ENCODE data around the gene TSC22D2. TPM values are rescaled to one million over a fixed set of nuclear protein-coding genes. Genes with fewer than 3 reads are reported as not detected.
A peak's percentile ranks its signal among the peaks of the same experiment; 100 is the strongest.

TSC22D2 gene
- total RNA-seq, 4 donors from 2014 or later, result 12.5 to 15.9 (median 14.6) TPM

- H3K36me3 ChIP-seq, result no peaks in the 10 kb centered on the region
- 86 to 93% methylated on average over 2 of the region's 2 CpGs for WGBS, 2 donors
- no peak overlapping the region for H3K27ac ChIP-seq
- H3K27me3 ChIP-seq, result no peaks in the 10 kb centered on the region
- no peaks in the 10 kb centered on the region for H3K9me3 ChIP-seq
- H3K4me3 ChIP-seq, result no peak overlapping the region
- TF ChIP-seq CTCF (IDR thresholded peaks at IDR 0.05), result no peak
- no peak for TF ChIP-seq EP300 (IDR thresholded peaks at IDR 0.05)
- no peak for TF ChIP-seq POLR2A (IDR thresholded peaks at IDR 0.05)
- H3K4me1 ChIP-seq, result peaks cover 0 to 4% (median 0%) of the 10 kb centered on the region in 4 donors
- DNase-seq (ENCODE audit: low spot score in 2 of 2), result no peak
Observed at GRCh38 chr3:150464684-150465083, 56.6 kb downstream of the TSC22D2 start.

DNA sequence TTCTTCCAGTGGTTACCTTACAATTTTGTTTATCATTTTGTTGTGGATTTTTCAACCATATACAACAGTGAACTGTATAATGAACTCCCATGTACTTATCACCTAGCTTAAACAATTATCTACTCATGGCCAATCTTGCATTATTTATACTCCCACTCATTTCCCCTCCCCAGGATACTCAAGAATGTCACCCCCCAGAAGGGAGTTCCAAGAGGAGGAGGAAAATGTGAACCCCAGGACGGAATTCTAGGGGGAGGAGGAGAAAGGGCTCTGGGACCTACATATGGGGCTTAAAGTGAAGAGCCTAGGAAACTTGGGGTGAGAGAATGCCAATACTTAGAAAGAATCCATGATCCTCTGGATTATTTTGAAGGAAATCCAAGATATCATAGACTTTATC lies 59.3 kb downstream of the TSC22D2 start:
- WGBS, 2 donors, result 39 to 51% methylated on average over 1 of the region's 1 CpG
- no peaks in the 10 kb centered on the region for H3K36me3 ChIP-seq
- H3K4me1 ChIP-seq, result peaks cover 0 to 4% (median 0%) of the 10 kb centered on the region in 4 donors
- no peaks in the 10 kb centered on the region for H3K27me3 ChIP-seq
- no peak overlapping the region for H3K27ac ChIP-seq
- H3K9me3 ChIP-seq, result no peaks in the 10 kb centered on the region
- DNase-seq (ENCODE audit: low spot score in 2 of 2), result no peak
- no peak for TF ChIP-seq POLR2A (IDR thresholded peaks at IDR 0.05)
- no peak for TF ChIP-seq EP300 (IDR thresholded peaks at IDR 0.05)
- no peak for TF ChIP-seq CTCF (IDR thresholded peaks at IDR 0.05)
- H3K4me3 ChIP-seq, result no peak overlapping the region

- Histone ChIP-seq H3K27ac (peak overlapping the region in 1 of 4 donors; percentile 18), H3K4me3 (no peak overlapping the region)
Observed at GRCh38 chr3:150469031-150469930, 61.2 kb downstream of the TSC22D2 start.

GRCh38 chr3:150469931-150470740 lies 62.0 kb downstream of the TSC22D2 start:
- TF ChIP-seq POLR2A (IDR thresholded peaks at IDR 0.05), result no peak
- TF ChIP-seq EP300 (IDR thresholded peaks at IDR 0.05), result no peak
- no peak for TF ChIP-seq CTCF (IDR thresholded peaks at IDR 0.05)
- Histone ChIP-seq H3K4me3 (no peak overlapping the region), H3K27ac (no peak overlapping the region), H3K36me3 (no peaks in the 10 kb centered on the region), H3K9me3 (no peaks in the 10 kb centered on the region), H3K4me1 (peaks cover 0 to 4% (median 0%) of the 10 kb centered on the region in 4 donors), H3K27me3 (no peaks in the 10 kb centered on the region)
- WGBS, 2 donors, result 82 to 83% methylated on average over 7 of the region's 7 CpGs
- no peak for DNase-seq (ENCODE audit: low spot score in 2 of 2)

More at GRCh38 chr3:150469031-150469930, 61.2 kb downstream of the TSC22D2 start:
- peaks cover 0 to 4% (median 0%) of the 10 kb centered on the region in 4 donors for H3K4me1 ChIP-seq
- H3K36me3 ChIP-seq, result no peaks in the 10 kb centered on the region
- peak in 1 of 2 donors; percentile 12 for DNase-seq (ENCODE audit: low spot score in 2 of 2)
- no peaks in the 10 kb centered on the region for H3K27me3 ChIP-seq
- WGBS, 2 donors, result 90% methylated on average over 15 of the region's 15 CpGs
- TF ChIP-seq CTCF (IDR thresholded peaks at IDR 0.05) (no peak), EP300 (IDR thresholded peaks at IDR 0.05) (peak in 1 of 2 donors; percentile 33)
- H3K9me3 ChIP-seq, result no peaks in the 10 kb centered on the region

Measured in tibial nerve (tissue), 4 donors.